Measurements from ENCODE around the gene TMEM184C. TPM values are rescaled to one million over a fixed set of nuclear protein-coding genes. Genes with fewer than 3 reads are reported as not detected.

The TMEM184C gene
- total and polyA plus RNA-seq, 2 of the 8 experiments (the other 6 are each of a cell fraction or from before 2014, with no cell fraction given): 11.1 to 42.4 TPM

GRCh38 chr4:147594578-147594977 lies 22.6 kb upstream of the TMEM184C start:
- TF ChIP-seq TEAD4 (IDR thresholded peaks at IDR 0.05; ENCODE audit: low read depth, low read length) (no peak), SUZ12 (IDR thresholded peaks at IDR 0.05; ENCODE audit: low read length) (no peak), SRF (IDR thresholded peaks at IDR 0.05; ENCODE audit: low read depth, low read length) (no peak), SP2 (IDR thresholded peaks at IDR 0.05; ENCODE audit: low read length) (no peak), BCL11A (IDR thresholded peaks at IDR 0.05; ENCODE audit: low read depth in 2 of 2, low read length in 2 of 2) (no peak), SIRT6 (IDR thresholded peaks at IDR 0.05; ENCODE audit: low read length) (no peak)
- ChIA-PET POLR2A (ENCODE audit: partially characterized antibody) (no interaction called here), CTCF (ENCODE audit: partially characterized antibody) (interaction anchor here (0.5 to 10.2 kb wide), 14 partner anchors 10 to 607 kb away, joined by 3 to 93 read pairs (median 4); no protein-coding TSS in a partner anchor)
- Histone ChIP-seq H4K91ac (replicated peaks; ENCODE audit: insufficient read length, low read length) (no peak overlapping the region), H3K27me3 (replicated peaks in 1 of 4; ENCODE audit: control insufficient read depth in 3 of 4, extremely low read depth in 1 of 4, insufficient read depth in 3 of 4, low read length in 3 of 4) (no peaks in the 10 kb centered on the region), H3K4me2 (ENCODE audit: insufficient read depth in 1 of 2, low read depth in 2 of 2, low read length in 2 of 2) (no peak overlapping the region), H2BK12ac (ENCODE audit: low read depth, low read length) (no peak overlapping the region), H3K23ac (ENCODE audit: insufficient read length) (no peak overlapping the region), H3K18ac (ENCODE audit: extremely low read depth, low read length) (no peak overlapping the region), H3K9ac (replicated peaks in 1 of 4; ENCODE audit: extremely low read depth in 1 of 4, low read depth in 3 of 4, low read length in 3 of 4) (no peak overlapping the region), H4K20me1 (replicated peaks in 1 of 2; ENCODE audit: control insufficient read depth in 1 of 2, insufficient read depth in 2 of 2, low read length in 2 of 2) (no peaks in the 10 kb centered on the region), H3K4ac (replicated peaks; ENCODE audit: insufficient read length, low read depth, low read length) (no peak overlapping the region), H4K5ac (ENCODE audit: insufficient read length, low read depth, low read length) (no peak overlapping the region), H3K27ac (ENCODE audit: low read depth, low read length) (no peak overlapping the region), H3K36me3 (ENCODE audit: control insufficient read depth in 2 of 4, insufficient read depth in 4 of 4, low read length in 3 of 4) (no peaks in the 10 kb centered on the region), H3K14ac (ENCODE audit: insufficient read length) (no peak overlapping the region), H3K23me2 (ENCODE audit: low read depth, low read length) (no peaks in the 10 kb centered on the region), H2AK5ac (ENCODE audit: low read depth, low read length) (no peak overlapping the region), H2BK20ac (ENCODE audit: low read length) (no peak overlapping the region), H3K4me1 (replicated peaks in 1 of 4; ENCODE audit: control insufficient read depth in 3 of 4, insufficient read depth in 4 of 4, low read length in 3 of 4) (peaks cover 0 to 3% (median under 1%) of the 10 kb centered on the region in 4 experiments; a peak in 2 of 7 replicates), H4K8ac (ENCODE audit: extremely low read depth, insufficient read depth, low read length) (no peak overlapping the region), H2BK15ac (ENCODE audit: low read length) (no peak overlapping the region), H3K9me3 (ENCODE audit: insufficient read depth in 2 of 2, low read depth in 1 of 2, low read length in 1 of 2) (no peaks in the 10 kb centered on the region), H3K79me1 (ENCODE audit: low read depth, low read length) (no peaks in the 10 kb centered on the region), H2BK5ac (ENCODE audit: low read depth, low read length) (no peak overlapping the region), H3K56ac (replicated peaks; ENCODE audit: insufficient read length, low read depth, low read length) (no peak overlapping the region), H3K79me2 (ENCODE audit: control insufficient read depth in 1 of 2, insufficient read depth in 2 of 2, low read length in 2 of 2) (no peaks in the 10 kb centered on the region), H2AFZ (ENCODE audit: low read length) (peak overlapping the region; percentile 14; the same call in 1 of the 2 replicates), H2BK120ac (replicated peaks; ENCODE audit: low read depth, low read length) (no peak overlapping the region), H3K4me3 (ENCODE audit: extremely low read depth in 1 of 4, insufficient read depth in 2 of 4, low read depth in 3 of 4, low read length in 4 of 4) (no peak overlapping the region)
- 90% methylated on average over 2 of the region's 2 CpGs; no CpG with 5 or more reads in 1 of the 2 experiments for WGBS, 2 experiments (ENCODE audit: extremely low coverage in 1 of 2, insufficient coverage in 1 of 2, insufficient read length in 1 of 2, insufficient replicate concordance in 2 of 2, low coverage in 1 of 2, low lambda C conversion rate in 2 of 2, missing lambda C conversion rate in 1 of 2)
- DNase-seq (ENCODE audit: low read depth in 1 of 2, low spot score in 2 of 2) (no peak), FAIRE-seq (no peak)

Data from H1 (cell line).